ENCODE data around the gene GTF3C5. TPM values are rescaled to one million over a fixed set of nuclear protein-coding genes. Genes with fewer than 3 reads are reported as not detected.

Gene GTF3C5
- total and polyA plus RNA-seq, 2 of the 4 experiments (the other 2 are of a cell fraction) = 49.1 to 52.3 TPM

GRCh38 chr9:133008406-133008805 is 22.4 kb upstream of the GTF3C5 start:
- no peak for TF ChIP-seq RAD21 (IDR thresholded peaks at IDR 0.05; ENCODE audit: low read length)
- TF ChIP-seq USF2 (IDR thresholded peaks at IDR 0.05; ENCODE audit: low read depth, low read length) = no peak
- TF ChIP-seq MAFK (IDR thresholded peaks at IDR 0.05; ENCODE audit: low read depth, low read length) = no peak
- TF ChIP-seq NFE2L2 (IDR thresholded peaks at IDR 0.05; ENCODE audit: low read depth, low read length) = no peak
- no peak for TF ChIP-seq SMC3 (IDR thresholded peaks at IDR 0.05; ENCODE audit: low read depth, low read length)
- no peak for TF ChIP-seq CTCF (conservative IDR thresholded peaks at IDR 0.05; ENCODE audit: low read depth, low read length)
- TF ChIP-seq ELK1 (IDR thresholded peaks at IDR 0.05; ENCODE audit: borderline replicate concordance, low read depth, low read length) = no peak
- TF ChIP-seq RCOR1 (IDR thresholded peaks at IDR 0.05; ENCODE audit: insufficient replicate concordance, low read length) = no peak
- no peak for TF ChIP-seq CHD1 (IDR thresholded peaks at IDR 0.05; ENCODE audit: low read depth, low read length)
- no peak for TF ChIP-seq BHLHE40 (IDR thresholded peaks at IDR 0.05; ENCODE audit: low read depth, low read length)
- no peak for TF ChIP-seq POLR2A (IDR thresholded peaks at IDR 0.05; ENCODE audit: low read depth, low read length)
- no peak for TF ChIP-seq MXI1 (IDR thresholded peaks at IDR 0.05; ENCODE audit: borderline replicate concordance, low read depth, low read length)
- H3K18ac ChIP-seq (ENCODE audit: low read depth, low read length) = no peak overlapping the region
- dilution Hi-C loops (cut with HindIII; ENCODE audit: low sequenced_read_pairs, unreplicated experiment) = no loop called here
- ATAC-seq (ENCODE audit: low read depth) = no peak
- H3K4me2 ChIP-seq (ENCODE audit: low read depth, low read length) = no peak overlapping the region
- H4K20me1 ChIP-seq (ENCODE audit: insufficient read depth, low read length) = no peaks in the 10 kb centered on the region
- H3K56ac ChIP-seq (ENCODE audit: extremely low read depth, insufficient read depth, low read length) = no peak overlapping the region
- no peaks in the 10 kb centered on the region for H3K36me3 ChIP-seq (ENCODE audit: control insufficient read depth, insufficient read depth, low read length)
- CTCF ChIA-PET = no interaction called here
- no peaks in the 10 kb centered on the region; the same call in 1 of the 2 replicates for H3K9me3 ChIP-seq (ENCODE audit: control insufficient read depth, insufficient read depth, low read length)
- peaks cover 36% of the 10 kb centered on the region for H3K27me3 ChIP-seq (ENCODE audit: control insufficient read depth, insufficient read depth, low read length)
- no peak overlapping the region for H4K91ac ChIP-seq (ENCODE audit: insufficient read depth, low read depth, low read length)
- DNase-seq = no peak
- no peaks in the 10 kb centered on the region for H3K79me1 ChIP-seq (ENCODE audit: low read depth in 1 of 2, low read length in 2 of 2)
- H3K14ac ChIP-seq (replicated peaks; ENCODE audit: low read depth, low read length) = no peak overlapping the region
- no peak overlapping the region for H3K23ac ChIP-seq (ENCODE audit: low read depth, low read length)
- no peak overlapping the region for H2BK20ac ChIP-seq (ENCODE audit: low read depth, low read length)
- in situ Hi-C loops (cut with MboI; ENCODE audit: low sequenced_read_pairs) = no loop called here
- no peak overlapping the region for H4K8ac ChIP-seq (ENCODE audit: low read depth in 2 of 2, low read length in 2 of 2)
- H2BK120ac ChIP-seq (ENCODE audit: low read depth, low read length) = no peak overlapping the region
- no peak overlapping the region for H3K9ac ChIP-seq (ENCODE audit: low read depth, low read length)
- H3K4ac ChIP-seq (ENCODE audit: low read depth, low read length) = no peak overlapping the region
- no peaks in the 10 kb centered on the region for H3K9me1 ChIP-seq (ENCODE audit: insufficient read depth, low read length)
- WGBS, 2 experiments (ENCODE audit: extremely low coverage in 2 of 2, insufficient read length in 1 of 2) = 38% methylated on average over 4 of the region's 7 CpGs; no CpG with 5 or more reads in 1 of the 2 experiments
- intact Hi-C loops (cut with micrococcal nuclease) = no loop called here
- no peak overlapping the region for H2AK5ac ChIP-seq (ENCODE audit: low read depth, low read length)
- H2BK5ac ChIP-seq (ENCODE audit: low read depth, low read length, poor library complexity, severe bottlenecking) = no peak overlapping the region
- H2AFZ ChIP-seq (replicated peaks; ENCODE audit: low read length, poor library complexity) = no peak overlapping the region
- no peak overlapping the region for H2BK15ac ChIP-seq (ENCODE audit: low read depth, low read length)
- H3K27ac ChIP-seq (ENCODE audit: insufficient read depth, low read length) = no peak overlapping the region
- BruUV-seq (replicated peaks) = no TSS peak
- POLR2A ChIA-PET (ENCODE audit: unreplicated experiment) = no interaction called here
- H4K5ac ChIP-seq (ENCODE audit: low read depth, low read length) = no peak overlapping the region
- no peaks in the 10 kb centered on the region for H3K4me1 ChIP-seq (ENCODE audit: control insufficient read depth, insufficient read depth, low read length)
- H2AK9ac ChIP-seq (replicated peaks; ENCODE audit: low read depth, low read length, poor library complexity) = no peak overlapping the region
- H3K4me3 ChIP-seq (ENCODE audit: insufficient read depth, low read depth, low read length) = no peak overlapping the region
